ENCODE data around the gene PTCH1. TPM values are rescaled to one million over a fixed set of nuclear protein-coding genes. Genes with fewer than 3 reads are reported as not detected.

The PTCH1 gene
- polyA plus RNA-seq, 1 of the 3 experiments (the other 2 are of a cell fraction), result 3.3 TPM

- TF ChIP-seq GABPA (IDR thresholded peaks at IDR 0.05; ENCODE audit: low read depth) (no peak), RAD21 (IDR thresholded peaks at IDR 0.05; ENCODE audit: low read length) (no peak), TAF1 (IDR thresholded peaks at IDR 0.05; ENCODE audit: borderline replicate concordance, low read depth, low read length) (no peak), SIN3A (IDR thresholded peaks at IDR 0.05; ENCODE audit: borderline replicate concordance, low read depth, low read length) (no peak), CTCF (IDR thresholded peaks at IDR 0.05) (no peak), MXI1 (IDR thresholded peaks at IDR 0.05; ENCODE audit: low read depth, low read length) (no peak)
- peaks cover 9% of the 10 kb centered on the region for H3K9me3 ChIP-seq
- no peaks in the 10 kb centered on the region for H3K79me2 ChIP-seq (ENCODE audit: insufficient read depth)
- 79% methylated on average over 11 of the region's 11 CpGs for WGBS (ENCODE audit: low lambda C conversion rate)
- no peaks in the 10 kb centered on the region for H3K36me3 ChIP-seq (replicated peaks in 1 of 2; ENCODE audit: control insufficient read depth in 1 of 2, insufficient read depth in 2 of 2, low read length in 1 of 2)
- no peak for DNase-seq
- POLR2A ChIA-PET, result no interaction called here
- H3K9me2 ChIP-seq, result no peaks in the 10 kb centered on the region
- H3K9ac ChIP-seq, result no peak overlapping the region
- no peaks in the 10 kb centered on the region for H3K27me3 ChIP-seq (ENCODE audit: insufficient read depth)
- CTCF ChIA-PET, result interaction anchor here (0.6 kb wide), 1 partner anchor 73 kb away, joined by 3 read pairs; no protein-coding TSS in a partner anchor
- no peak overlapping the region for H3K4me2 ChIP-seq
- H3K4me3 ChIP-seq (ENCODE audit: low read depth in 2 of 2, low read length in 1 of 2), result no peak overlapping the region
- H3K4me1 ChIP-seq (ENCODE audit: control insufficient read depth in 1 of 2, insufficient read depth in 2 of 2, low read depth in 1 of 2, low read length in 1 of 2), result no peaks in the 10 kb centered on the region
- H2AFZ ChIP-seq (ENCODE audit: low read depth), result no peak overlapping the region
- no peak overlapping the region for H3K27ac ChIP-seq (ENCODE audit: low read depth in 2 of 2, low read length in 1 of 2)
- no peaks in the 10 kb centered on the region for H3F3A ChIP-seq (replicated peaks; ENCODE audit: insufficient read depth)
- H4K20me1 ChIP-seq (ENCODE audit: insufficient read depth), result no peaks in the 10 kb centered on the region
Measured at GRCh38 chr9:95425910-95426551, 90.7 kb downstream of the PTCH1 start.

- no peak for DNase-seq
- 54% methylated on average over 1 of the region's 1 CpG for WGBS (ENCODE audit: low lambda C conversion rate)
- CTCF ChIA-PET, result interaction anchor here (1.0 kb wide), 1 partner anchor 38 kb away, joined by 3 read pairs; no protein-coding TSS in a partner anchor
Measured at GRCh38 chr9:95422650-95423049, 94.1 kb downstream of the PTCH1 start.

More at GRCh38 chr9:95422650-95423049, 94.1 kb downstream of the PTCH1 start:
- H3K9me2 ChIP-seq, result no peaks in the 10 kb centered on the region
- no peak overlapping the region for H3K27ac ChIP-seq (ENCODE audit: low read depth in 2 of 2, low read length in 1 of 2)
- peaks cover 9% of the 10 kb centered on the region for H3K9me3 ChIP-seq
- no peaks in the 10 kb centered on the region for H3K36me3 ChIP-seq (replicated peaks in 1 of 2; ENCODE audit: control insufficient read depth in 1 of 2, insufficient read depth in 2 of 2, low read length in 1 of 2)
- no peaks in the 10 kb centered on the region for H4K20me1 ChIP-seq (ENCODE audit: insufficient read depth)
- H3F3A ChIP-seq (replicated peaks; ENCODE audit: insufficient read depth), result no peaks in the 10 kb centered on the region
- H3K79me2 ChIP-seq (ENCODE audit: insufficient read depth), result no peaks in the 10 kb centered on the region
- no peaks in the 10 kb centered on the region for H3K27me3 ChIP-seq (ENCODE audit: insufficient read depth)
- POLR2A ChIA-PET, result no interaction called here
- TF ChIP-seq FOXM1 (IDR thresholded peaks at IDR 0.05; ENCODE audit: low read depth) (no peak), SIN3A (IDR thresholded peaks at IDR 0.05; ENCODE audit: borderline replicate concordance, low read depth, low read length) (no peak), USF1 (IDR thresholded peaks at IDR 0.05; ENCODE audit: borderline replicate concordance, low read depth) (no peak), POLR2AphosphoS5 (IDR thresholded peaks at IDR 0.05; ENCODE audit: low read depth, low read length) (no peak), EZH2phosphoT487 (IDR thresholded peaks at IDR 0.05; ENCODE audit: borderline replicate concordance, low read depth) (no peak), FOSL2 (IDR thresholded peaks at IDR 0.05; ENCODE audit: borderline replicate concordance, low read depth) (no peak), REST (IDR thresholded peaks at IDR 0.05; ENCODE audit: low read depth, low read length) (no peak), RCOR1 (IDR thresholded peaks at IDR 0.05; ENCODE audit: low read length) (no peak), TCF12 (IDR thresholded peaks at IDR 0.05) (no peak)
- no peak overlapping the region for H3K4me2 ChIP-seq
- no peaks in the 10 kb centered on the region for H3K4me1 ChIP-seq (ENCODE audit: control insufficient read depth in 1 of 2, insufficient read depth in 2 of 2, low read depth in 1 of 2, low read length in 1 of 2)
- no peak overlapping the region for H3K4me3 ChIP-seq (ENCODE audit: low read depth in 2 of 2, low read length in 1 of 2)
- no peak overlapping the region for H3K9ac ChIP-seq
- H2AFZ ChIP-seq (ENCODE audit: low read depth), result no peak overlapping the region
